Osteoblast (primary cell): ENCODE data around the gene SPATS2L. TPM values are rescaled to one million over a fixed set of nuclear protein-coding genes. Genes with fewer than 3 reads are reported as not detected.
A peak's percentile ranks its signal among the peaks of the same experiment; 100 is the strongest.

Source experiments
- DNase-seq: peaks from one replicate; pipeline ENCODE4 v3.0.0; 2011; ENCODE audit warnings: low spot score, mixed read lengths; ENCODE audit not compliant: insufficient read length; ENCODE audit errors: missing footprints
- H2AFZ ChIP-seq: 2 replicates; pipeline ENCODE4 v1.6.0; 2011; ENCODE audit warnings: mild to moderate bottlenecking, low read length
- H3K27ac ChIP-seq: 2 replicates; pipeline ENCODE4 v1.5.1; 2011; ENCODE audit warnings: mild to moderate bottlenecking, low read depth, low read length, moderate library complexity
- H3K27me3 ChIP-seq: 2 replicates; pipeline ENCODE4 v1.6.0; 2012; ENCODE audit warnings: mild to moderate bottlenecking, control low read depth, inconsistent platforms, low read length, moderate library complexity; ENCODE audit not compliant: insufficient read depth
- H3K36me3 ChIP-seq: 2 replicates; pipeline ENCODE4 v1.5.1; 2011; ENCODE audit warnings: mild to moderate bottlenecking, low read length, control low read depth, moderate library complexity; ENCODE audit not compliant: insufficient read depth
- H3K4me1 ChIP-seq: 2 replicates; pipeline ENCODE4 v1.5.1; 2011; ENCODE audit warnings: mild to moderate bottlenecking, low read length, control low read depth, moderate library complexity; ENCODE audit not compliant: insufficient read depth
- H3K4me2 ChIP-seq: 2 replicates; pipeline ENCODE4 v1.6.0; 2011; ENCODE audit warnings: mild to moderate bottlenecking, low read length; ENCODE audit not compliant: insufficient read depth
- H3K4me3 ChIP-seq: fragments of 200-600 bp; sonication (generic); 3 replicates; pipeline ENCODE4 v1.5.1; 2012; ENCODE audit warnings: mild to moderate bottlenecking, low read length, inconsistent platforms; ENCODE audit not compliant: insufficient read depth
- H3K79me2 ChIP-seq: 2 replicates; pipeline ENCODE4 v1.6.0; 2012; ENCODE audit warnings: mild to moderate bottlenecking, low read length, control low read depth, inconsistent platforms; ENCODE audit not compliant: insufficient read depth
- H3K9me3 ChIP-seq: 2 replicates; pipeline ENCODE4 v1.5.1; 2011; ENCODE audit warnings: low read depth, low read length, control low read depth
- H4K20me1 ChIP-seq: 2 replicates; pipeline ENCODE4 v1.6.0; 2012; ENCODE audit warnings: mild to moderate bottlenecking, low read length, control low read depth; ENCODE audit not compliant: insufficient read depth
- total RNA-seq: library from RNA; depleted of rRNA; stranded (reverse); fragments of >200 nt; gene quantifications from 2 replicates; pipeline ENCODE4 v1.2.3, GENCODE V29; 2012
- TF ChIP-seq, protein P1 (sequence below): IDR thresholded peaks from 2 replicates; pipeline ENCODE4 v1.5.1; 2011; ENCODE audit warnings: mild to moderate bottlenecking, low read depth, low read length, moderate library complexity; ENCODE audit errors: extremely low read depth

SPATS2L gene
- total RNA-seq, 1 donor = 74.6 TPM

DNA sequence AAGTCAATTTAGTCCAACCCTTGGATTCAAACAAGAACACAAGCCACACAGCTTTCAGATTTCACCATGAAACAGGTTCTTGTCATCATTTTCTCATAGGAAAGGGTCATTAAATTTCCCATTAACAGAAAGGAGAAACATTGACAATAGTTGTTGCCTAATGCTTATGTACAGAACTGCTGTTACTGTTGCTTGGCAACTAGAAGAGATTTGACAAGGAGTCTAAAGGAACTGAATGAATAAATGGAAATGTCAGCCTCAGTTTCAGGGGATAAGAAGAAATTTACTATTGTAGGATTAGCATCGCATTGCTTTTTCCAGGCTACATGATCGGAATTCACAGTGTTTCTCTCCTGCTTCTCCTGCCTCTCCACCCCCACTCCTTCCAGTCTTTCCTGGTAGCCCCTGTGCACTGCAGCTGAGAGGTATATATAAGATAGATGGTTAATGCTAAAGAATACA, 90.3 kb downstream of the SPATS2L start:
- Histone ChIP-seq H3K4me2 (peak overlapping the region; percentile 15), H2AFZ (no peak overlapping the region), H4K20me1 (no peaks in the 10 kb centered on the region), H3K4me1 (peaks cover 21% of the 10 kb centered on the region), H3K27ac (peak overlapping the region; percentile 40), H3K36me3 (no peaks in the 10 kb centered on the region), H3K9me3 (no peaks in the 10 kb centered on the region), H3K79me2 (peaks cover 24% of the 10 kb centered on the region), H3K4me3 (no peak overlapping the region), H3K27me3 (no peaks in the 10 kb centered on the region)
- DNase-seq = no peak
- TF ChIP-seq, protein P1, sequence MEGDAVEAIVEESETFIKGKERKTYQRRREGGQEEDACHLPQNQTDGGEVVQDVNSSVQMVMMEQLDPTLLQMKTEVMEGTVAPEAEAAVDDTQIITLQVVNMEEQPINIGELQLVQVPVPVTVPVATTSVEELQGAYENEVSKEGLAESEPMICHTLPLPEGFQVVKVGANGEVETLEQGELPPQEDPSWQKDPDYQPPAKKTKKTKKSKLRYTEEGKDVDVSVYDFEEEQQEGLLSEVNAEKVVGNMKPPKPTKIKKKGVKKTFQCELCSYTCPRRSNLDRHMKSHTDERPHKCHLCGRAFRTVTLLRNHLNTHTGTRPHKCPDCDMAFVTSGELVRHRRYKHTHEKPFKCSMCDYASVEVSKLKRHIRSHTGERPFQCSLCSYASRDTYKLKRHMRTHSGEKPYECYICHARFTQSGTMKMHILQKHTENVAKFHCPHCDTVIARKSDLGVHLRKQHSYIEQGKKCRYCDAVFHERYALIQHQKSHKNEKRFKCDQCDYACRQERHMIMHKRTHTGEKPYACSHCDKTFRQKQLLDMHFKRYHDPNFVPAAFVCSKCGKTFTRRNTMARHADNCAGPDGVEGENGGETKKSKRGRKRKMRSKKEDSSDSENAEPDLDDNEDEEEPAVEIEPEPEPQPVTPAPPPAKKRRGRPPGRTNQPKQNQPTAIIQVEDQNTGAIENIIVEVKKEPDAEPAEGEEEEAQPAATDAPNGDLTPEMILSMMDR = no peak

DNA sequence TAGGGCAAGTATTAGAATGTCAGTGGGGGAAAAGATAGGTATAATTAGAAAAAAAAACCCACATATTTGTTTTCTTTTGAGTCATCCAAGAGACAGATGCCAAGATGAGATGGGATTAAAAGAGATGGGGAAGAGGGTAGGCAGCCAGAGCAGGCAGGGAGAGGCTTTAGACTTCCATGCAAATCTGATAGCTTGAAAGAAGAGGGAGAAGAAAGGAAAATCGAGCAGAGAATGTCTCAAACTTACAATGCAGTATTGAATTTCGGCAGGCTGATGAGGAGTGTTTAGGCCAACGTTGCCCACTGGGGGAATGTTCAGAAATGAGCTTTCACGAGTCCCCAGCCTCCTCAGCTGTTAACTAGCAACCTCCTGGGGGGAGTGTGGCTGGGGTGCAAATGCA, 91.3 kb downstream of the SPATS2L start:
- no peak for DNase-seq
- peaks cover 24% of the 10 kb centered on the region for H3K79me2 ChIP-seq
- no peak overlapping the region for H3K4me3 ChIP-seq
- peak overlapping the region; percentile 51 for H3K27ac ChIP-seq
- no peak overlapping the region for H2AFZ ChIP-seq
- H3K4me1 ChIP-seq = peaks cover 21% of the 10 kb centered on the region
- peak overlapping the region; percentile 15 for H3K4me2 ChIP-seq
- TF ChIP-seq, protein P1 = no peak
- H3K9me3 ChIP-seq = no peaks in the 10 kb centered on the region
- H3K27me3 ChIP-seq = no peaks in the 10 kb centered on the region
- no peaks in the 10 kb centered on the region for H3K36me3 ChIP-seq
- H4K20me1 ChIP-seq = no peaks in the 10 kb centered on the region

DNA sequence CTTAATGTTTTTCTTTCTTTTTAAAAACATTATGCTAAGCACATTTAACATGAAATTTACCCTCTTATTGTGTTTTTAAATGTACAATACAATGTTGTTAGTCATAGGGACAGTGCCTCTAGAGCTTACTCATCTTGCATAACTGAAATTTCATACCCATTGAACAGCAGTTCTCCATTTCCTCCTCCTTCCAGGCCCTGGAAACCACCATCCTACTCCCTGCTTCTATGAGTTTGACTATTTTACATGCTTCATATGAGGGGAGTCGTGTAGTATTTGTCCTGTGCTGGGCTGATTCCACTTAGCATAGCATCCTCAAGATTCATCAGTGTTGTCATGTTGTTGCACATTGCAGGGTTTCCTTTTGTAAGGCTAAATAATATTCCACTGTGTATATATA, 92.6 kb downstream of the SPATS2L start:
- DNase-seq = no peak
- no peaks in the 10 kb centered on the region for H3K9me3 ChIP-seq
- H4K20me1 ChIP-seq = no peaks in the 10 kb centered on the region
- peak overlapping the region; percentile 14 for H3K4me2 ChIP-seq
- H3K27ac ChIP-seq = peak overlapping the region; percentile 51
- H3K79me2 ChIP-seq = peaks cover 25% of the 10 kb centered on the region
- no peaks in the 10 kb centered on the region for H3K27me3 ChIP-seq
- no peak overlapping the region for H3K4me3 ChIP-seq
- TF ChIP-seq, protein P1 = no peak
- H3K4me1 ChIP-seq = peaks cover 21% of the 10 kb centered on the region
- H3K36me3 ChIP-seq = no peaks in the 10 kb centered on the region
- H2AFZ ChIP-seq = no peak overlapping the region

DNA sequence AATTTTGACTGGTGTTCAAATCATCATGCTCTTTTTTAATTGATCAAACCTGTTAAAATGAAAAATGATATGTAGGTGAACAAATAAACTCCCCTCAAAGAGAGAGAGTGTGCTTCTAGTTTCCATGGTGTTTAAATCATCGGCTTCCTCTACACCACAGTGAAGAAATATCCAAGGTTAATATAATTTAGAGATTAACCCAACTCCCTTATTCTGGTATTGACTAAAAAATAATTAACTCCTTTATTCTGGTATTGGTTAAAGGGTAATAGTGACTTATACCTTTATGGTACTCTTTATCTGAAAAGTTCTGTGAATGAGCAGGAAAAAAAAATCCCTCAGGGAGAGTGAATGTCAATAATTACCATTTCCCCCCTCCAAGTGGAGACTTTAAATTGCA, 93.1 kb downstream of the SPATS2L start:
- Histone ChIP-seq H2AFZ (no peak overlapping the region), H3K27ac (peak overlapping the region; percentile 4), H3K4me3 (no peak overlapping the region), H3K9me3 (no peaks in the 10 kb centered on the region), H3K36me3 (no peaks in the 10 kb centered on the region), H3K4me1 (peaks cover 23% of the 10 kb centered on the region), H3K4me2 (no peak overlapping the region), H3K27me3 (no peaks in the 10 kb centered on the region), H4K20me1 (no peaks in the 10 kb centered on the region), H3K79me2 (peaks cover 21% of the 10 kb centered on the region)
- TF ChIP-seq, protein P1 = no peak
- no peak for DNase-seq
